GM12875 (cell line): ENCODE data around the gene KRT6C.
"Not testable (repeated sequence)": the region's sequence is repeated elsewhere in the genome, so short reads cannot be mapped to it uniquely, and the experiment has no call there.

ENCODE experiments used
- H3K4me3 ChIP-seq: one replicate; pipeline ENCODE4 v1.5.1; 2011; ENCODE audit warnings: low read depth, low read length, control low read depth
- TF ChIP-seq, protein P1 (sequence below): IDR thresholded peaks from 2 replicates; pipeline ENCODE4 v1.5.1; 2011; ENCODE audit warnings: low read depth, mild to moderate bottlenecking, control low read depth, inconsistent platforms, low read length, moderate library complexity, borderline replicate concordance; ENCODE audit not compliant: insufficient read depth

Gene KRT6C

DNA sequence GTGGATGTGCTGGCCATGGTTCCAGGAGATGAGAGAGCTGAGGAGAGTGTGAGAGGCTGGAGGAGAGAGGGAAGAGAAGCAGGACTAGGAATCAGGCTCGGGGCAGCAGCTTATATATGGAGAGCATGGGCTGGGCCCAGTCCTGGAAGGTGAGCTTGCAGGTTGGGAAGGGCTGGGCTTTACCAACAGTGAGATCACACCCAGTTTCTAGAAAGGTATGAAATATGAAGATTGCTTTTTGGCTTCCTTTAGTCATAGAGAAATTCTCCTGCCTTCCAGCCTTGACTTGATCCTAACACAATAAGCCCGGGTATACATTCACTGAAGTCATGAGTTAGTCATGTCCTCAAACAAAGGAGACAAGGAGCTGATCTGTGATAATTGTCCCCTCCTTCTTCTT is 19.6 kb upstream of the KRT6C start, which contains the start of gene KRT6A:
Gene KRT6A, minus strand, starts transcription at position 86 of the 400 bp plus-strand sequence. Its CDS starts 69 bp downstream, at position 17.
- H3K4me3 ChIP-seq = no peak within 1 kb of the TSS
- TF ChIP-seq, protein P1, sequence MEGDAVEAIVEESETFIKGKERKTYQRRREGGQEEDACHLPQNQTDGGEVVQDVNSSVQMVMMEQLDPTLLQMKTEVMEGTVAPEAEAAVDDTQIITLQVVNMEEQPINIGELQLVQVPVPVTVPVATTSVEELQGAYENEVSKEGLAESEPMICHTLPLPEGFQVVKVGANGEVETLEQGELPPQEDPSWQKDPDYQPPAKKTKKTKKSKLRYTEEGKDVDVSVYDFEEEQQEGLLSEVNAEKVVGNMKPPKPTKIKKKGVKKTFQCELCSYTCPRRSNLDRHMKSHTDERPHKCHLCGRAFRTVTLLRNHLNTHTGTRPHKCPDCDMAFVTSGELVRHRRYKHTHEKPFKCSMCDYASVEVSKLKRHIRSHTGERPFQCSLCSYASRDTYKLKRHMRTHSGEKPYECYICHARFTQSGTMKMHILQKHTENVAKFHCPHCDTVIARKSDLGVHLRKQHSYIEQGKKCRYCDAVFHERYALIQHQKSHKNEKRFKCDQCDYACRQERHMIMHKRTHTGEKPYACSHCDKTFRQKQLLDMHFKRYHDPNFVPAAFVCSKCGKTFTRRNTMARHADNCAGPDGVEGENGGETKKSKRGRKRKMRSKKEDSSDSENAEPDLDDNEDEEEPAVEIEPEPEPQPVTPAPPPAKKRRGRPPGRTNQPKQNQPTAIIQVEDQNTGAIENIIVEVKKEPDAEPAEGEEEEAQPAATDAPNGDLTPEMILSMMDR = no peak

DNA sequence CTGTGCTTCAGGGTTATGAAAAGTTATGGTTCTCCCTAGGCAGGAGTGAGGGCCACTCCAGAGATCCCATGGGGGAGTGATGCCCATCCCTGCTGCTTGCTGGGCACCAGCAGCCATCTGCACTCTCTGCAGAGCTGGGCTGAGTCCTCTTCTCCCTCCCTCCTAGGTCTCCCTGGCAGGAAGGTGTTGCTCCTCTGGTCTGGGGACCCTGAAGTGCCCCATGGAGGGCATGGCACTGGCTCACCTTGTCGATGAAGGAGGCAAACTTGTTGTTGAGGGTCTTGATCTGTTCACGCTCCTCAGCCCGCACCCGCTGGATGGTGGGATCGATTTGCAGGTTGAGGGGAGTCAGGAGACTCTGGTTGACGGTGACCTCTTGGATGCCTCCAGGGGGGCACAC is 18.8 kb upstream of the KRT6C start:
- H3K4me3 ChIP-seq = not testable (repeated sequence)

DNA sequence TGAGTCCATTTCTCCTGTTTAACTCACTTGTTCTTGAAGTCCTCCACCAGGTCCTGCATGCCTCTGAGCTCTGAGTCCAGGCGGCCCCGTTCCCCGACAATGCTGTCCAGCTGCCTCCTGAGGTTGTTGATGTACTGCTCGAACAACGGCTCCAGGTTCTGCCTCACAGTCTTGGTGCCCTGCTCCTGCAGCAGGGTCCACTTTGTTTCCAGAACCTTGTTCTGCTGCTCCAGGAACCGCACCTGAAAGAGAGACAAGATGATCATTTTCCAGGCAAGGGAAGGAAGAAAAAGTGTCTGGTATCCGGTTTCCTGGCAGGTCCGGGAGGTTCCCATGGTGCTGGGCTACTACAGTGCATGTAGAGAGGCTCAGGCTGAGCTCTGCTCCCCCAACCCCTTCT is 17.9 kb upstream of the KRT6C start:
- not testable (repeated sequence) for H3K4me3 ChIP-seq

DNA sequence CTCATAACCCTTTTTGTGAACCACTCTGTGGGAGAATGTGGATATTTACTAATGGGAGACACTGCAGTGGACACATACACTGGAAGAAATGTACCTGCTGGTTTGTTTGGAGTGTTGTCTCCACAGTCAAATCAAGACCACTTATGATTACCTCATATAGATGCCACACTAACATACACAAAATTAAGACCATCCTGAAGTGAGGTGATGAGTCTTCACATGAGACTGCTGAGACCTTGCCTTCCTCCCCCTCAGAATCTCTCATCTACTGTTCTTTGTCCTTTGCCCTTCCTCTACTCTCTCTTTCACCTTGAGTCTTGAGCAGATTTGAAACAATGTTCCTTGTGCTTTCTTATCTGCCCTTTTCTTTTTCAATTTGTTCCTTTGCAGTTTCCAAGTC is 15.1 kb upstream of the KRT6C start:
- TF ChIP-seq, protein P1 = no peak
- no peak overlapping the region for H3K4me3 ChIP-seq

DNA sequence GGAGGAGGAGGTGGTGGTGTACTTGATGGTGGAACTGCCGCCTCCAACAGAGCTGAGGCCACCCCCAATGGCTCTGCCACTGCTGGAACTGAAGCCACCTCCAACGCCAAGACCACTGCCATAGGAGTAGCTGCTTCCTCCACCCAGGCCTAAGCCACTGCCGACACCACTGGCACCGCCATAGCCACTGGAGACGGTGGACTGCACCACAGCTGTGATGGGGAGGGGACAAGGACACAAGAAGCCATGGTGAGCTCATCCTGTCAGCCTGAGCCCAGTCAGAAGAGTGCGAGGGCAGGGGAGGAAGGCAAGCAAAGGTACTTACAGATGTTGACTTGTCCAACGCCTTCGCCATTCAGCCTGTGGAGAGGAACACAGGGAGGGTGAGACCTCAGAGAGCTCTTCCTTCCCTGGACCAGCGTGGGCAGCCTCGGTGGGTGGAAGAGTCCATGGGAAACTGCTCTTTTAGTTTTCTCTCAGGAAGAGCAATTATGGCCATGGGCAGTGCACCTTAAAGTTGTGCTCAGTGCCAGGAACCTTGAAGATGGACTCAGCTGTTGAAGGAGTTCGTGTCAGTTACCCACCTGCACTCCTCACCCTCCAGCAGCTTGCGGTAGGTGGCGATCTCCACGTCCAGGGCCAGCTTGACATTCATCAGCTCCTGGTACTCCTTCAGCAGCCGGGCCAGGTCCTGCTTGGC is 14.3 kb upstream of the KRT6C start:
- not testable (repeated sequence) for H3K4me3 ChIP-seq

DNA sequence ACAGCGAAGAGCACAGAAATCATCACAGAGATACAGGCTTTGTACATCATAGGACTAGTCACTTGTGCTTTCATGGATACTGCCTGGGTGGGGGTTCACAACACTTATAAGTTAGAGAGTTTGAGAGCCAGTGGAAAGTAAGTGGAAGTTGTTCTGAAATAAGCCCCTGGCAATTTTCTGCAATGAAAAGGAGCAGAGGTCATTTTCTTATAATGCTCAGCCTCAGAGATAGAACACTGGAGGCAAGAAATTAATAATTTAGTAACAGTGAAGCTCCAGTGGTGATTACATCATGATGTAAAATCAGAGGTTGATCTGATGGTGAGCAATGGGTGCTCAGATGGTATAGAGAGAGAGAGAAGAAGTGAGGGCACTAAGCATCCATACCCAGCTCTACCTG is 13.6 kb upstream of the KRT6C start:
- TF ChIP-seq, protein P1 = no peak

DNA sequence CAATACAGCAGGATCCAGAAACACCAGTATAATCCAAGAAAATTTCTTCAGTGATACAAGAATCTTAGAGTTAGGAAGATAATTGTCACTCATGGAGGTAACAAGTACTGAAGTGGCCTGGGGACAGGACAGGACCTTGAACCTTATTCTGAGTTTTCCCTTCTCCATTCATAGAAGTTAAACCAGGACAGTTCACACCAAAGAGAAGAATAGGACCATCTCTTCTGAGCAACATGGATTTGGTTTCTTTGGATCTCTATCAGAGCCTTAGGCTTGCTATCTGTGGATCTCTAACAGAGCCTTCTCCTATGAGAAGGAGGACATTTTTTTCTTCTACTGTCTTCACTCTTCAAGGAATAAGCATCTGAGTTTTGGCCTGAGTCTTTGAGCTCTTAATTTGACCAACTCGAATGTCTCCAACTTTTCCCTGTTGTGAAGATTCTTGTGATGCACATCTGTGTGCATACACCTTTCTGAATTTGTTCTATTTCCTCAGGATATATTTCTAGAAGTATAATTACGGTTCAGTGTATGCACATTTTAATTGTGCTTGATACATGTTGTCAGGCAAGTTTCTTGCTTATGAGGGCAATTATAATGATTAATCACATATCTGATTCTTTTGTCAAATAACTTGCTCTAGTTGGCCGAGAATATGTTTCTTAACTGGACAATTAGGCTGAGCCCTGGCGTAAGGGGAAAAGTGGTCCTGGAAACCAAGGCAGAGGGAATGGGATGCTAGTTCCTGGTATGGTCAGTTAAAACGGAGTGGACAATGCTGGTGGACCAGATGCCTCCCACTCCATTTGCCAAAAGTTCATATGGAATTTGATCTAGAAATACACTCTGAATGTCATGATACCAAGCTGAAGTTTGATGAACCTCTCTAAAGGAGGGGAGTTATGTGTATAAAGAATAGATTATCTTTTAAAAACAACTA is 12.8 kb upstream of the KRT6C start:
- TF ChIP-seq, protein P1 = no peak
- H3K4me3 ChIP-seq = no peak overlapping the region

More for the DNA sequence above, 13.6 kb upstream of the KRT6C start:
- no peak overlapping the region for H3K4me3 ChIP-seq

DNA sequence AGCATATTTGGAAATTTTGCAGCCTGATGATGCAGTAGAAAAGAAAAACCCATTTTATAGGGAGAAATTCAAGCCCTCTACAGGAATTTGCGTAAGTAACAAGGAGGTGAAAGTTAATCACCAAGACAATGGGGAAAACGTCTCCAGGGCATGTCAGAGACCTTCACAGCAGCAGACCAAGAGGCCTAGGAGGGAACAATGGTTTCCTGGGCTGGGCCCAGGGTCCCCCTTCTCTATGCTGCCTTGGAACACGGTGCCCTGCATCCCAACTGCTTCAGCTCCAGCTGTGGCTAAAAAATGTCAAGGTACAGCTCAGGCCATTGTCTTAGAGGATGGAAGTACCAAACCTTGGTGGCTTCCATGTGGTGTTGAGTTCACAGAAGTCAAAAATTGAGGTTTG is 6.5 kb upstream of the KRT6C start:
- TF ChIP-seq, protein P1 = no peak
- H3K4me3 ChIP-seq = no peak overlapping the region
